T47D (cell line): Measurements from ENCODE around the gene SYT1.

Experiments
- DNase-seq, 2 experiments: peaks; one replicate each; pipeline versions ENCODE4 v3.0.0 to v3.0.0-alpha.2; 2011 to 2012; ENCODE audit warnings: low read depth in 1 of 2, low spot score in 1 of 2
- JUND ChIP-seq: IDR thresholded peaks from 2 replicates; pipeline ENCODE4 v1.6.1; 2012; ENCODE audit warnings: low read depth
- in situ Hi-C: cut with HindIII; loops from 2 replicates; pipeline ENCODE4 v1.10.0; 2016; ENCODE audit warnings: low sequenced_read_pairs, low pct_unique_long_range_greater_than_20kb

The SYT1 gene

DNA sequence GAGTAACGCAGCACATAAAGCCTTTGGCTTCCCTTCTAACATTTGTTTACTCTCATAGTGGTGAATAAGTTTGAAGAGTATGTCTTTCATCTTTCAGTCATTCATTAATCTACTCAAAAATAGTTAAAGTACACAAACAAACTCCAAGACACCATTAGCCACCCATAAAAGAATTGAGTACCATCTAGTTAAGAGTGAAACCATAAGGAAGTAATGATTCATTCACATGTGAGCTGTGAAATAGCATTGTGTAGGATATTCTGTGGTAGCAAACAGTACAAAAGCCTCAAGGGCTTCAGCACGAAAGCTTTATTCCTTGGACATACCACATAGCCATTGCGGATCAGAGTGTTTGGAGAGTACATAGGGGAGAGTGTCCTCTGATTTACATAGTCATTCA lies 13.9 kb downstream of the SYT1 start:
- no peak for DNase-seq
- TF ChIP-seq JUND = no peak
- in situ Hi-C loops = no loop called here

DNA sequence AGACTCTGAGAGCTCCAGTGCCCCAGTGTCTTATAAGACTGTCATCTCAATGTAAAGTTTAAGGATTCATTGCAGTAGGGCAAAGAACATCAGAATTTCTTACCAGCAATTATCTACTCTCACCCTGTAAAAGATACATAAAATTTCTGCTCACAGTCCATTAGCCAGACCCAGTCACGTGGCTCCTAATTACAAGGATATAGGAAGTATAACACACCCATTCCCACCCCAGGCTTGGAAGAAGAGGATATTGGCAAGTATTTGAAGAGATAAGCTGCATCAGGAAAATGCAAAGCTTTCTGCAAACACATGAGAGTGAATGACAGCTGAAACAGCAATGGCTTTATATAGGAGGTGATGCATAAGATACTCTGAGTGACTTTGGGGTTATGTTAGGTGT lies 14.3 kb downstream of the SYT1 start:
- no peak for TF ChIP-seq JUND
- DNase-seq = no peak
- in situ Hi-C loops = no loop called here

- no peak for TF ChIP-seq JUND
- DNase-seq = no peak
- in situ Hi-C loops = no loop called here
Measured at GRCh38 chr12:78880078-78880477, 15.5 kb downstream of the SYT1 start.

GRCh38 chr12:78881685-78882084 lies 17.1 kb downstream of the SYT1 start:
- no peak for DNase-seq
- in situ Hi-C loops = no loop called here
- no peak for TF ChIP-seq JUND

DNA sequence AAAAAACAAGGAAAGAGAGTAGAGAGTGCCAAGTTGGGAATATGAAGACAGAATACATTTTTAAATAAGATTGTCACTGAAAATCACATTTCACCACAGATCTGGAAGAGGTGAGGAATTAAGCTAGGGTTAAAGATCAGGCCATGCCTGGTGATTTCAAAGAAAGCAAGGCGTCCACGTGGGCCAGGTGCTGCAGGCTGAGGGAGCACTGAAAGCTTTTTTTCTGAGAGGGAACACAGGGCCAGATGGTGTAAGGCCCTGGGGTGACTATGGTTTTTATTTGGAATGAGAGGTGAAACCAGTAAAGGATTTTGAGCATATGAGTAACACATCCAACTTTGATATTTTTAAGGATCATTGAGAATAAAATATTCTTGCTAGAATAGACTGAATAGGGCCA lies 20.9 kb downstream of the SYT1 start:
- in situ Hi-C loops = no loop called here
- TF ChIP-seq JUND = no peak
- DNase-seq = no peak

GRCh38 chr12:78886719-78887407 lies 22.3 kb downstream of the SYT1 start:
- in situ Hi-C loops = no loop called here
- TF ChIP-seq JUND = no peak
- no peak for DNase-seq

DNA sequence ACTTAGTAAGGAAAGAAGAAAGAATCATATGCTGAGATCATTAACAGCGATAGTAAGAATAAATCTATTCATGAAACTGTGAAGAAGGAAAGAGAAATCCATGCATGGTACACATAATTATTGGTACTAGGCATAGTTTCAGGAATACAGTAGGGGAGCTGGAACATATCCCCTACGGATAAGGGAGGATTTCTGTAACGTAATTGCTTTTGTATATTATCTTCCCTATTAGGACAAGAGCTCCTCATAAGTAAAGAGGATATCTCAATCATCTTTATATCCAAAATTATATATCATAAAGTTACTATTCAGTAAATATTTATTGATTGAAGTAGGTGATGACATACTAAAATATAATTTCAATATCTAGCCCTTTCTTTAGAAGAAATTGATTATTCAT lies 22.9 kb downstream of the SYT1 start:
- in situ Hi-C loops = no loop called here
- TF ChIP-seq JUND = no peak
- no peak for DNase-seq

GRCh38 chr12:78888568-78888967 lies 24.0 kb downstream of the SYT1 start:
- no peak for DNase-seq
- in situ Hi-C loops = no loop called here
- TF ChIP-seq JUND = no peak

GRCh38 chr12:78891646-78892353 lies 27.2 kb downstream of the SYT1 start:
- DNase-seq = no peak
- in situ Hi-C loops = no loop called here
- no peak for TF ChIP-seq JUND

DNA sequence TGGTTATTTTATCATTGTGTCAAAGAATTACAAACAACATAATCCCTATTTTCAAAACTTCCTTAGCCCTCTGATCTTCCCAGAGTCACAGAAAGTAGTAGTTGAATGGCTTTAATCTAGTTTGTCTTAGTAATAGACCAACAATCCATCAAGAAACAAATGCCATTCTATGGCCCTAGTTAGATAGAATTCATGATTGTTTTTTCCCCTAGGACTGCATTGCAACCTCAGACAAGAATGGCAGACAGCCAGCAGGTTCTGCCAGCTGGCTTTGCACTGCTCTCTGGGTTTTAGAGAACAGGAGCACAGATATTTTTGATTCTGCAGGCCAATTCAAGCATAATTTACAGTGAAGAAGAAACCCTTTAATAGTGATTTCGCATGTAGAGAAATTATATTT lies 33.8 kb downstream of the SYT1 start:
- DNase-seq = peak in 1 of 2 experiments; percentile 21
- in situ Hi-C loops = no loop called here
- no peak for TF ChIP-seq JUND

- no peak for TF ChIP-seq JUND
- no peak for DNase-seq
- in situ Hi-C loops = no loop called here
Measured at GRCh38 chr12:78914859-78915331, 50.3 kb downstream of the SYT1 start.

DNA sequence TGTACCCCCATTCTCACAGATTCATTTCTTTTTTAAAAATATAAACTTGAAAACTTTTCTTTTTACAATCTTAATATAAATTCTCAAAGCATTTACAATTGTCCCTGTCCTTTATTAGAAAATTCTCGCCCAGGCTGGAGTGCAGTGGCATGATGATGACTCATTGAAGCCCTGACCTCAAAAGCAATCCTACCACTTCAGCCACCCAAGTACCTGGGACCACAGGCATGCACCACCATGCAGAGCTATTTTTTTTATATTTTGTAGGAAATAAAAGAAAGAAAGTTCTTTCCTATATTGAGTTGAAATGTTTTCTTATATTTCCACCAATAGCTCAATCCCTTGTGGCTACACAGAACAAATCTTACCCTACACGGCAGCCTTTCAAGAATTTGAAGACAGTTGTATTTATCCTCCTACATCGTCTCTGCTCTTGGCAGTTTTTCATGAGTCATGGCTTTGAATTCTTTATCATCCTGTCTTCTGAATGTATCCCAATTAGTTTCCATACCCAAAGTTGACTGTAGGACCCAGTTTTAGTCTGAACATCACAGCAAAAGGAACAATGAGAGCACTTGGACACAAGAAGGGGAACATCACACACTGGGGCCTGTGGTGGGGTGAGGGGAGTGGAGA lies 52.4 kb downstream of the SYT1 start:
- TF ChIP-seq JUND = no peak
- in situ Hi-C loops = no loop called here
- DNase-seq = no peak

- in situ Hi-C loops = no loop called here
- no peak for TF ChIP-seq JUND
- DNase-seq = no peak
Measured at GRCh38 chr12:78917513-78917912, 52.9 kb downstream of the SYT1 start.

GRCh38 chr12:78918268-78918667 lies 53.7 kb downstream of the SYT1 start:
- DNase-seq = no peak
- in situ Hi-C loops = no loop called here
- TF ChIP-seq JUND = no peak
